AG09319 (cell line): ENCODE results near the gene SYCP3.

ENCODE experiments used
- DNase-seq: peaks from one replicate; pipeline ENCODE4 v3.0.0-alpha.2; 2010; ENCODE audit warnings: low read depth; ENCODE audit errors: extremely low read depth
- TF ChIP-seq, protein P1 (sequence below): IDR thresholded peaks from 2 replicates; pipeline ENCODE4 v1.5.1; 2011; ENCODE audit warnings: low read depth, mild to moderate bottlenecking, inconsistent platforms, low read length, moderate library complexity

SYCP3 gene

DNA sequence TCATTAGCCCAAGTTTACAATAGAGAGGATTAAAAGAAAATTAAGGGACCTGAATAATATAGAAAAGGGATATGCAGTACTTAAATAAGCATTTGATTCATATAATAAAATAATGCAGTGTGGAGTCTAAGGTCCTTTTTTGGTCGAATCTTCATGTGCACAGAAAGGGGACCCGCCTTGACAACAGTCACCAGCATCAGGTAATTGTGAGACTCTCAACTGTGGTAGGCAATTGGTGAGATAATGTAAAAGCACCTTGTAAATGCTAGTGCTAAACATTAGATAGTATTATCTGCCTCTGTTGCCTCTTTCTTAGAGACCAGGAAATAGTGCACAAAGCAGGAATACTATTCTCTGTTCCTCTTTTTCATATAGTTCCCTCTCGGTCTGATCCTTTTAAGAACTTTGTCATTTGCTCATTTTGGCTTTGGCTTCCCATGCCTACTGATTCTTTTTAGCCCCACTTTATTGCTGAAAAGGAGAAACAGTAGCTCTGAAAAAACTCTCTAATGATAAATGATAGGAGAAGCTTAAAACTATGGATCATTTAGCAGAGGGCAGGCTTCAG lies 24.3 kb downstream of the SYCP3 start:
- DNase-seq = no peak
- TF ChIP-seq, protein P1, sequence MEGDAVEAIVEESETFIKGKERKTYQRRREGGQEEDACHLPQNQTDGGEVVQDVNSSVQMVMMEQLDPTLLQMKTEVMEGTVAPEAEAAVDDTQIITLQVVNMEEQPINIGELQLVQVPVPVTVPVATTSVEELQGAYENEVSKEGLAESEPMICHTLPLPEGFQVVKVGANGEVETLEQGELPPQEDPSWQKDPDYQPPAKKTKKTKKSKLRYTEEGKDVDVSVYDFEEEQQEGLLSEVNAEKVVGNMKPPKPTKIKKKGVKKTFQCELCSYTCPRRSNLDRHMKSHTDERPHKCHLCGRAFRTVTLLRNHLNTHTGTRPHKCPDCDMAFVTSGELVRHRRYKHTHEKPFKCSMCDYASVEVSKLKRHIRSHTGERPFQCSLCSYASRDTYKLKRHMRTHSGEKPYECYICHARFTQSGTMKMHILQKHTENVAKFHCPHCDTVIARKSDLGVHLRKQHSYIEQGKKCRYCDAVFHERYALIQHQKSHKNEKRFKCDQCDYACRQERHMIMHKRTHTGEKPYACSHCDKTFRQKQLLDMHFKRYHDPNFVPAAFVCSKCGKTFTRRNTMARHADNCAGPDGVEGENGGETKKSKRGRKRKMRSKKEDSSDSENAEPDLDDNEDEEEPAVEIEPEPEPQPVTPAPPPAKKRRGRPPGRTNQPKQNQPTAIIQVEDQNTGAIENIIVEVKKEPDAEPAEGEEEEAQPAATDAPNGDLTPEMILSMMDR = no peak

DNA sequence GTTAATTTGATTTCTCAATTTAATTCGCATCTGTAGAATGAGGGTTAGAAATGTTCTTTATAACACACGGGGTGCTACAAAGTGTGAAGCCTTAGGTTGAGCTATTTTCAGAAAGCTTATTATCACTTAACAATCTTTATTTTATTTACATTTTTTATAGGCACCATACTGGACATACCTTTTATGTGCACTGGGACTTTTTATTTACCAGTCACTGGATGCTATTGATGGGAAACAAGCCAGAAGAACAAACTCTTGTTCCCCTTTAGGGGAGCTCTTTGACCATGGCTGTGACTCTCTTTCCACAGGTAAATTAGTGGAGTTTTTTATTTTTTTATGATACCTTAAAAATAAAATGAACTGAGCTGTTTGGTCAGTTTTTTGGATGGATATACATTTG lies 25.3 kb downstream of the SYCP3 start:
- TF ChIP-seq, protein P1 = no peak
- DNase-seq = no peak

DNA sequence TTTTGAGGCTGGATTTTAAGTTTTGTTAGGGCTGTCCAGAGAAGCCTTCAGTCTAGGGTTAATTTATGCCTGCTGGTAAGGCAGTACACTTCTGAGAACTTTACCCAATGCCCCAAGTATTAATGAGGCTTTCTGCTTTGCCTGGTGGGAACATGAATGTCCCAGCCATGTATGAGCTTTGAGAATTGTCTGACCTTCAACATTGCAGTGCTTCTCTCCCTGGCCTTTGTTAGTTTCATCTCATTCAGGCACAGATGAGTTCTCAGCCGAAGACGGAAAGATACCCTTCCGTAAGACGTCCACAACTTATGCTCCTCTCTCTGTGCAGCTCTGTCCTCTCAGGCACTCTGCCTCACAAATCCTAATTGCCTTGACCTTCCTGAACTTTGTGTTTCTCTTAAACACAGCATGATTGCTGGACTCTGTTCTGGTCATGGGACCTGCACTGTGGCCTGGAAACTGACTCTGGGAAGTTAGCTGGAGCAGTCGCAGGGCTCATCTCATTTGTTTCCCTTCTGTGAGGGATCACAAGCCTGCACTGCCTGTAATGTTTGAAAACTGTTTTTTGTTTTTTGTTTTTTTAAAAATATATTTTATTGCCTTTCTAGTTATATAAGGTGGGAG lies 26.1 kb downstream of the SYCP3 start:
- no peak for DNase-seq
- TF ChIP-seq, protein P1 = no peak

DNA sequence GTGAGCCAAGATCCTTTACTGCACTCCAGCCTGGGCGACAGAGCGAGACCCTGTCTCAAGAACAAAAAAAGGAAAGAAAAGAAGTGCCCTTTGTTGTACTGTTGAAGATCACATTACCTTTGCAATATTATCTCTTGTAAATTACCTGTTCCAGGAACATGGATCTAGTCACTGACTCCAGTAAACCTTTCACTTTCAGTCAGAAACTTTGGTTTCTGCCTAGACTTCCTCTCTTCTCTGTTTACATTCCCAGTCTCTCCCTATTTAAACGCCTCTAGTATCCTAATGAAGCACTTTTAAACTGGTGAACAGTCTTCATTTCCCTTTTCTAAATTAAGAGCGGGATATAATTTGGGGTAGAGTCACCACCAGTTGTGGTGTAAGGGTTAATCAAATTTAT lies 29.0 kb downstream of the SYCP3 start:
- TF ChIP-seq, protein P1 = no peak
- no peak for DNase-seq

DNA sequence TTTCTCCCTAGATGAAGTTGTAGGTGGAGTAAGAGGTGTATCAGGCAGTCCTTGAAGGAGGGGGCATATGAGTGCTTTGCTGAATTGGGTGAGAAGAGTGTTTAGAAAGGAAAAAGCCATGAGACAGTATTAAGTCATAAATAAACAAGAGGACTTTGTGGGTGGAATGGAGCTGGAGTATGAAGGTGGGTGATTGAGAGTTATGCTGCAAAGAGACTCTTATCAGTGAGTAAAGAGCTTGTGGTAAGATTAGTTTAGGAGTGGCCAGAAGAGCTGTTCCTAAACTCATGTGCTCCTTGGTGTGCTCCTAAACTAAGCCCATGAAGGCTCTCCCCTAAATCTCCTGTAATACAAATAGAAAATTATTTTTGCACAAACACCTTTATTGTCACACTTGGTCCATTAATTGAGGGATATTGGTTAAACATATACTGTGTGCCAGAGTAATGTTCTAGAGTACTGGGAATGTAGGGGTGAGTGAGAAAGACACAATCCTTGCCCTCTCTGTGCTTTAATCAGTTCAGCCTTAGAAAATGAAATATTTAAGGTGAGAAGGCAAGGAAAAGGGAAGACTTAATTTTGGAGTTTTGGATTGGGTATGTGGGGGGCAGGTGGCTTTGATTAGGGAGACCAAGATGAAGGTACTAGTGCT lies 32.0 kb downstream of the SYCP3 start:
- no peak for DNase-seq
- TF ChIP-seq, protein P1 = no peak

DNA sequence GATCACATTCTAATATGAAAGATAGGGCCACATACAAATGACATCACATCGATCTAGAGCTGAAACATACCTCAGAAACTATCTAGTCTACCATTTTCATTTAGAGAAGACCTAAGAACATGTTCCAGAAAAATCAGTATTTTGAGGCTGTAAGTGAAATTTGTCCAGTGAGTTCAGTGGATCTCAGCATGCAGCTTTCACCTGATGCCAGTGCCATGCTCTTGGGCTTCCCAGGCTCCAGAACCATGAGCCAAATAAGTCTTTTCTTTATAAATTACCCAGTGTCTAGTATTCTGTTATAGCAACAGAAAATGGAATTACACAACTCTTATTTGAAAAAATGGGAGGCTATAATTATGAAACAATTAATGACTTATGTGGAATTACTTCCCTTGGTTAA lies 32.9 kb downstream of the SYCP3 start:
- DNase-seq = no peak
- TF ChIP-seq, protein P1 = no peak

DNA sequence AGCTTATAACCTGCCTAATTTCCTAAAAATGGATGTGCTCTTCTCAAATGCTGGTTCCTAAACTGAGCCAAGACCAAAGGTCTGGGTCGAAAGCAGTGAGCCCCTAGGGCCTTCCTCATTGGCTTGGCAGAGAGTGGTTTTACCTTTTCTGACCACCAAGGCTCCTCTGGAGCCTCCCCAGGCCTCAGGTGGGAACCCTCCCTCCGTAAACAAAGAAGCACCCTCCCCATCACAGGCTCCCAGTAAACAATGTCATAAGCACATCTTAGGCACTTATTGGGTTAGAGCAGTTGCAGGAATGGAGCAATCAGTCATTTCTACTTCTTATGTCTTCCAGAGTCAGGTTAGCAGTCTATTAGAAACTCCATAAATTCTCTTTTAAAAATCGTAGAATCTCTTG lies 35.8 kb downstream of the SYCP3 start:
- DNase-seq = no peak
- TF ChIP-seq, protein P1 = no peak
